ENCODE measurements around the gene CCNL2.
"Not testable (repeated sequence)": the region's sequence is repeated elsewhere in the genome, so short reads cannot be mapped to it uniquely, and the experiment has no call there.

The CCNL2 gene

DNA sequence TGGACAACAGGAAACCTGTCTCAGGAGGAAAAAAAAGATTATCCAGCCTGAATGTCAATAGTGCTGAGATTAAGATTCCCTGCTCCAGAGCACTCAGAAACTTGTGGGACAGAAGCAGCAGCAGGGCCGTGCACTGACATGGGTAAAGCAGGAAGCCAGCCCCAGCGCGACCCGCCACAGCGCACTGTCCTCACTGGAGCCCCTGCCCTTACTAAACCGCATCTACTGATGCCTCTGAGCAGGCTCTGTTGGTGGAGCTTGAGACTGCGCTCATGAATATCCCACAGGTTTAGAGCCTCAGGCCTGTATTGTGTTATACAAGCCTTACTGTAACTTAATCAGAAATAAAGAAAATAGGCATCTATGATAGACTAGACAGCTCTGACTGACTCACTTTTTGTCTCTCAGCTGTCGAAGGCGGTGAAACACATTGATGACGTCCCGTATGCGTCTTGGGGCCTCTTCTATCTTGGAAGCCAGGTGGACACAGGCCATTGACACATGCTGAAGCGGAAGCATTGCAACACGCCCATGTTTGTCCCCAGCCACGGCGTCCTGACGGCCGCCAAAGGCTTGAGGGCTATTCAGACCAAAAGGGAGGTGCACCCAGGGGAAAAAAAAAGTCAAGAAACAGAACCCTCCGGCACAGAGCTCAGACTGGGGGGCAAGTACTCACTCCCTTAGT, 1.2 kb downstream of the CCNL2 start:
- no peak for DNase-seq

DNA sequence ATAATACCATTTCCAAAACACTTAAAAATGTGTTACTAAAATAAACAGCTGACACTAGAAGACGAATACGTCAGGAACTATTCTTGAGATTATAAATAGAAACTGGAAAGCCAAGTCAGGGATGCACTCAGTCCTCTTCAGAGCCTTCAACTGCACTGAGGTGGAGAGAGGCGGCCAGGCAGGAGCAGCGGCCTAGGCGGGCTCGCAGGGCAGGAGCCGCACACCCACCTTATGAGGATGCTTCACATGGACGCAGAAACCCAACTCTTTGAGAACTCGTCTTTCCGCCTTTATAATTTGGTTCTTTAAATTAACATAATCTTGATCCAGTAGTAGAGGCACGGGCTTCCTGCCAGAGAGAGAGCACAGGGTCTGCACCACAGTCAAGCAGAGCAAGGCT, 4.0 kb downstream of the CCNL2 start:
- DNase-seq, result no peak

- DNase-seq, result no peak
Observed at GRCh38 chr1:1394116-1394515, 5.0 kb downstream of the CCNL2 start.

DNA sequence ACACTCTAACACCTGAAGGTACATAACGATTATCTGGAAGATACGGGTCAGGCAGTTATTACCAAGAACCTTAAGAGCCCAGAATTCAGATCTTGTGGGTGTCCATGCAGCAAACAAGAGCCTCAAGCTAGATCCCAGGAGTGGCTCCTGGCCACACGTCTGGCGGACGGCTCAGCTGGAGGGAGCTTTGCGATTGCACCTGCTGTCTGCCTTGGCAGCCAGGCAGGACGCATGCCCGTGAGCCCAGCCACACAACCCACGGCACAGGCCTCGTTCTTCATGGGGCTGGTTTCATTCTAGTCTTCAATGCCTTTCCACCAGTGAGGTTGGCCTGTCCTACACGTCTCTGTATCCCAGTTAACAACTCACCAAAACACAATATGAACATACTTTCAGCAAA, 5.7 kb downstream of the CCNL2 start:
- DNase-seq, result no peak

DNA sequence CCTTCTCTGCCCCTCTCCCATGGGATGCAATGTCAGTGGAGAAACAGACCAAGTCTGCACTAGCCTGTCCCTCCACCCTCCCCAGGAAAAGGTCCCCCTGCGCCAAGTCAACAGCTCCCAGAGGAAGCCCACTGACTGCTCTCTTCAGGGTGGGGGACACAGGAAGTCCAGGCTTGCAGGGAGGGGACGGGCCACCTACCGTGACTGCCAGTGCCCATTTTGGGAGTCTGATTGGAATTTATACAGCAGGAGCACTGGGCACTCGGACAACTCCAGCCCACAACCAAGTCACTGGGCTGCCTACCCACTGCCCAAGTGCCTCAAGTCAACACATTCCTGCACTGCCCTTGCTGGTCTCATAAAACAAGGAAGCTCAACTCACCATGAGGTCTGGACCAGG, 6.1 kb downstream of the CCNL2 start:
- no peak for DNase-seq

DNA sequence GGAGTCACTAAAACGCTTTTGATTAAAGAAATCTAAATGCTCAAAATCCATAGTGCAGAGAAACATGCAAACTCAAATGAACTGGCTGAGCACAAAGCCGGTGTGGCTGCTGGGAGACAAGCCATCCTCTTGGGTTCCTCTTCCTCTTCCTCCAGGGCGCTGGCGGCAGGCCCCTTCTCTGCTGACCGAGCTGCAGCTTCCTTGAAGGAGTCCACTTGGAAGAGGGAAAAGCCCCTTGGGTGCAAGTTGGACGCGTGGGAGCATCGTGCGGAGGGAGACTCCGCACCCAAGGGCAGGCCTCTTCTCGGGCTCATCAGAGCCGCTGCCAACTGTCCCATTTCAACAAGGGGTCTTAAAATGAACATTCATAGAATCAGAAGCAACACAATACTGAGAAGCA, 7.9 kb downstream of the CCNL2 start:
- DNase-seq, result no peak

GRCh38 chr1:1390675-1391074, 8.5 kb downstream of the CCNL2 start:
- DNase-seq, result no peak

GRCh38 chr1:1388078-1388472, 11.1 kb downstream of the CCNL2 start:
- no peak for DNase-seq

DNA sequence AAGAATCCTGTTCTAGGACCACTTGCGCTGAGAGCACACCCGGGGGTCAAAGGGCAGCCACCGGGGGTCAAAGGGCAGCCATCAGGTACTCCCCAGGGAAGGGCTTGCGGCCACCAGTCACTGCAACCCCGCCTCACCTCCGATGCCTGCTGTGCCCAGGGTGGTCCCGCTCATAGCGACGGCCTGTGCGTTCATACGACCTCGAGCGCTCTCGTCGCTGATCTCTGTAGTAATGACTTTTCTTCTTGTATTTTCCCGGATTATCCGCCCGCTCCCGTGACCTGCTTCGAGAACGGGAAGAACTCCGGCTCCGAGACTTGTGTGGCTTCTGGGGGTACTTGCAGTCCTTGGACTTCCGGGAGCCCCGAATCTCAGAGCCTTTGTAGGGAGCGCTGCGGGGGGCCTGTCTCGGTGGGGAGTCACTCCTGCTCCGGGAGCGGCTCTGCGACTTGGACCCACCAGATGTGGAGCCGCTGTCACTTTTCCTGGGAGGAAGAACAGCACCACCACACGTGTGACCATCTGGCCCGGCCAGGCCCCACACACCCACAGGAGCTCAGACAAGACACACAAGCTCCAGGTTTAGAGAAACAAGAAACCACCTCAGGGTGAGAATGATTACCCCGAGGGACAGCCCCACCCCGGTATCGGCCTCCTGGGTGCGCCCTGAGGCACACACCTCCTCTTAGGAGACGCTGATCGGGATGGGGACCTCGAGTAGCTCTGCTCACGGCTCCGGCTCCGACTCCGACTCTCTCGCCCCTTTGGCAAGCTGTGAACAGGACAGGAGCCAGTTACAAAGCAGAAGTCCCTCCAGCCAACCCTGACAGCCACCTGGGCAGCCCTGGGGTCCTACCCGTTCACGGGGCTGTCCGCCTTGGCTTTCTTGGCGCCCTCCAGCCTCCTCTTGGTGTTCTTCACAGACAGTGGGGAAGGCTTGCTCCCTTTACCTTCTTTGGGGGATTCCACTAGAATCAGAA, 11.7 kb downstream of the CCNL2 start:
- no peak for DNase-seq

GRCh38 chr1:1385931-1386330, 13.2 kb downstream of the CCNL2 start:
- DNase-seq, result no peak

DNA sequence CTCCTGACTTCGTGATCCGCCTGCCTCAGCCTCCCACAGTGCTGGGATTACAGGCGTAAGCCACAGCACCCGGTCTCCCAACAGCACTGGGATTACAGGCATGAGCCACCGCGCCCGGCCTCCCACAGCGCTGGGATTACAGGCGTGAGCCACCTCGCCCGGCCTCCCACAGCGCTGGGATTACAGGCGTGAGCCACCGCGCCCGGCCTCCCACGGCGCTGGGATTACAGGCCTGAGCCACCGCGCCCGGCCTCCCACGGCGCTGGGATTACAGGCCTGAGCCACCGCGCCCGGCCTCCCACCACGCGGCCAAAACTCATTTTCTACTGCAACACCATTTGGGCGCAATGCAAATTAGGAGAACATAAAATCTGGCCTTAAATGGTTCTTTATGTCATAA, 13.8 kb downstream of the CCNL2 start:
- DNase-seq, result not testable (repeated sequence)

DNA sequence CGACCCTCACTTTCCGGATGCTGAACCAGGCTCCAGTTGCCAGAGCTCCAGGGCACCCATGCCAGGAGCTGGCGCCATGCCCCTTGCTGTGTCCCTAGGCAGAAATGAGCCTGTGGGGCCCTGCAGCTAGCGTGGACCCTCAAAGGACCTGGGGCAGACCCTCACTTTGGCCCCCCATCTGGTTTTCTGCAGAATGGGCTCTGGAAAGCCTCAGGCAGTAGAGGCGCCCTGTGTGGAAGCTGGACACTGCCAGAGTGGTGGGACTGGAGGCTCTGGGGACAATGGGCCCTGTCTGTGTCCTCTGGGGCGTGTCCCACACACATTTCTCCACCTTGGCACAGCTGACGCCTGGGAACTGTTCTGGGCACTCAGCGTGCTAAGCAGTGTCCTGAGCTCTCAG, 17.8 kb downstream of the CCNL2 start:
- no peak for DNase-seq

DNA sequence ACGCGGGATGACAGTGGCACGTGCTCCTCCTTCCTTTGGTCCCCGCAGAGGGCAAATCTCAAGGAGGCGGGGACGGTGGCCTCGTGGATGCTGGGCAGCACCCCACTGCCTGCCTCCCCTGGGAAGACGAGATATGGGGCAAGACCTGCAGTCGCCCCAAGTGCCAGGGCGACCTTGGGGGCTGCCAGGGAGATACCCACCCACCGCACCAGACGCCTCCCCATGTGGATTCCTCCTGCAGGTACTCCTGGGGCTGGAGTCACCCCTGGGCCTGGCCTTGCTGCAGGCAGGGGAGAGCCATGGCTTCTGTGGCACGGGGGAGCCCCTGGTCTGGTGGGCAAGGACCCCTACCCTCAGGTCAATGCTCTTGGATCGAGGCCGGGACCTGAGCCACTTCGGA, 18.3 kb downstream of the CCNL2 start:
- DNase-seq, result no peak

DNA sequence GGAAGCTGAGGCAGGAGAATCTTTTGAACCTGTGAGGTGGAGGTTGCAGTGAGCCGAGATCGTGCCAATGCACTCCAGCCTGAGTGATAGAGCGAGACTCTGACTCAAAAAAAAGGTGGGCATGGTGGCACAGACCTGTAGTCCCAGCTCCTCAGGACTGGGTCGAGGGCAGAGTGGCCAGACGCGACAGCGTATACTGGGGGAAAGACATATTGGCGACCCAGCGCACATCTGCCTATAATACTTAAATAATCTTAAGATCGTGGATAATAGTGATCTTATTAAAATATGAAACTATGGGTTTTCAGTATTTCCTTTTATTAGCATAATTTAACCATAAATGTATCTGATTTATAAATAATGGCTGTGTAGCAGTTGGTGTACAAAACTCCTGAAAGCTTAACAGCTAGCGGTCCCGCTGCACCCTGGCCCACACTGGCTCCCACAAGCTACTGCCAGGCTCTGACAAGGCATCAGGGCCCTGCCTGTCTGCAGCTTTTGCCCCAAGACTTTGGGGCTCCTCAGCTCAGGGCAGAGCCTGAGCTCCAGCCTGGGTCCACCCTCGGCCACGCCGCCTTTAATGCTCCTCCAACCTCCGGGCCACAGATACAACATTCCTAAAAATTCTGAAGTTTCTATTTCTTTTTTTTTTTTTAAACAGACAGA, 21.5 kb downstream of the CCNL2 start:
- no peak for DNase-seq

DNA sequence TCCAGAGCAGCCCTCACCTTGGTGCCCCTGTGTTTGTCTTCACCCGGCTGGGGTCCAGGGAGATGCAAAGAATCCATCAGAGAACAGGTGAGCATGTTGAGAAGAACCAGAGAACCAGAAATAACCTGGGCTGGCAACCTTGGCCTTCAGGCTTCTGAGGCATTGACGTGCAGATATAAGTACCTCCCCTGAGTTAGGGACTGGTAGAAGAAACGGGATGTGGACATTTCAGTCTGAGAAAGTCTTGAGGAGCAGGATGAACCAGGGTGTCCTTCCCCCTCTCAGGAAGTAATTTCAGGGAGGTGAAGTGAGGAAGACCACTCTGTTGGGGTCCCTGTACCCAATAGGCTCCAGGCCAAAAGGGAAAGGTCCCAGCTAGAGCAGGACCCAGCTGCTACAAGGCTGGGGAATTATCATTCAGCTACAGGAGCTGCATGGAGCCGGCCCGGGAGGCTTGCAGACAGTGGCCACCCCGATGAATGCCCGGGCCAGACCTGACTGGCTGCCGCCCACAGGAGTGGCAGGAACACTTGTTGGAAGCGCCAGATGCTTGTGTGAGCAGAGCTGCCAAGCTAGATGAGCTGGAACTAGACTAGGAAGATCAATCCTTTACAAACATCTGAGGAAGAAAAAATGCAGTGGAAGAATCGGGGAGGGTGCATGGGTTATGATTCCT, 22.4 kb downstream of the CCNL2 start:
- DNase-seq, result no peak

DNA sequence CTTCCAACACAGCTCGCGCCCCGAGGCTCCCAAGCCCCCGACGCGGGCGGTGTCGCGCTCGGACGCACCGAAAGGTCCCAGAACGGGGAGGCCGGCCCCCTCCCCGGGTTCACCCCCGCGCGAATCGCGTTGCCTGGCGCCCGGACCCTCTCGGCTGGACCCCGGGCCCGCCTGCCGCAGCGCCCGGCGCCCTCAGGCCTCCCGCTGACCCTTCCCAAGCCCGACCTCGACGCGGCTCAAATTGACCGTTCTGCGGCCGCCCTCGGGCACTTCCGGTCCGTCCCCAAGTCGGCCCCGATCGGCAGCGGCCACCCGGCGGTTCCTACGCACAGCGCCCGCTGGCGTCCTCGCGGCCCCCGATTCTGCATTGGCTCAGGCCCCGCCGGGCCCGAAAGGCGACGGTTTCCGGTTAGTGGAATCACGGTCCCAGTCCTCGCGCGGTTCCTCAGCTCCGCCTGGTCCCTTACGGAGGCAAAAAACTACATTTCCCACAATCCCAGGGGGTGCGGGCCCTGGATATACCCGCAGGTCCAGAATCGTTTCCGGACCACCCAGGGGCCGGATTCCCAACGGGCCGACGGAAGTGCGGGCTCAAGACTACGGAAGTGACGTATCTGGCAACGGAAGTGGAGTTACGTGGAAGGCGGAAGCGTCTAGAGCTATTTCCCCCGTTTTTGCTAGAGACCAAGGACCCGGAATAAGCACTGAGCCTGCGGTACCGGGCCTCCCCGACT, 24.0 kb downstream of the CCNL2 start, which contains the start of gene AURKAIP1:
AURKAIP1 (minus strand) TSS at position 279 of the 734 bp plus-strand sequence. CDS start 451 bp downstream, outside the sequence.
- DNase-seq, result peak; percentile 98

DNA sequence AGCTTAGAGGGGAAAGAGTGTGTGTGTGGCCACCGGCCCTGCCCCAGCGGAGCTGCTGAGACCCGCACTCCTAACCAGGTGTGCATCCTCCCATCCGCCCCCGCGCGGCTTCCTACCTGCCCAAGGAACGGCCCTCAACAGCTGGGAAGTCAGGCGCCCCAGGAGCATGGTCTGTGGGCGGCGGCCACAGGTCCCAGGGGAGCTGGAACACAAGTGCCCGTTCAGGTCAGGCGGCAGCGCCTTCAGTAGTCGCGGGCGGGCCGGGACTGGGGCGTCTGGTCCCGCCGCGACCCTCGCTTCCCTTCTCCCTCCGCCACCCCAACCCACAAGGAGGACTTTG, 24.6 kb downstream of the CCNL2 start:
- DNase-seq, result no peak

- no peak for DNase-seq
Observed at GRCh38 chr1:1373815-1374588, 25.1 kb downstream of the CCNL2 start.

DNA sequence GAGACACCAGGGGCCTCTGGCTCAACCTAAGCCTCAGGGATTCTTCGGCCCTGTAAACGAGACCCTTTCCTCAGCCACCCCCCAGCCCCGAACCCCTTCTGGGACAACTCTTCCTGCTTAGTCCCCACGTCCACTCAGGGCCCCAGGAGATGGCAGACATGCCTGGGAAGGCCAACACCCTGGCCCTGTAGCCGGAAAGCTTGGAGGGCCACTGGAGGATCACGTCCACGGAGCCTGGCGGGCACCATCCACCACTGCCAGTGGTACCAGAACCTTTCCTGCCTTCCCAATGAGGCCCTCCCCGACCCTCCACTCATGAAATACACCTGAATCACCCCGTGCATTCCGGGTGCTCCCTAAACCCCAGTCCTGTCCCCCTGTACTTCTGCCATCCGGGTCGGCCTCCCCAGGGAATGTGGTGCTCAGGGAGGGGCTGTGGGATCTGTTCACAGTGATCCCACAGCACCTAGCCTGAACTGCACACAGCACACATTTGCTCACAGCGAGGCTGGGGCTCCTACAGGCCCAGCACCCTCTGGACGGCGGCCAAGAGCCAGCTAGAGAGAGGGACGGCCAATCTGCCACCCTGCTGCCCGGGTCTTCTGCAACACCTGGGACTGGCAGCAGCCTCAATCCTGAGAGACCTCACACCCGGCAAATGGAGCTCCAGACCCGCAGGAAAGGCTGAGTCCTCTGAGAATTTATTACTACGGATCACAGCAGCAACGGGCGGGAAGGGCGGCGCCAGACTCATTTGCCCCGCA, 25.9 kb downstream of the CCNL2 start:
- no peak for DNase-seq

Measured in right forelimb (tissue), 1 donor.